SK-N-MC (cell line): ENCODE results near the gene C12orf43.

Source experiments
- DNase-seq: peaks from one replicate; pipeline ENCODE4 v3.0.0-alpha.2; 2011; ENCODE audit warnings: low read depth, low spot score
- H3K27ac ChIP-seq: fragments of 200-600 bp; sonication (generic); 2 replicates; pipeline ENCODE4 v1.5.1; 2016; ENCODE audit warnings: mixed run types
- H3K36me3 ChIP-seq: fragments of 200-600 bp; sonication (generic); 2 replicates; pipeline ENCODE4 v1.6.1; 2017; ENCODE audit warnings: antibody characterized with exemption, low read length, mixed read lengths; ENCODE audit not compliant: insufficient read depth
- H3K4me3 ChIP-seq: fragments of 200-600 bp; sonication (generic); 2 replicates; pipeline ENCODE4 v1.5.1; 2016
- H3K9ac ChIP-seq: fragments of 200-600 bp; sonication (generic); 2 replicates; pipeline ENCODE4 v1.8.0; 2017; ENCODE audit warnings: mixed run types, mixed read lengths; ENCODE audit not compliant: insufficient read length
- H3K9me3 ChIP-seq: fragments of 200-600 bp; sonication (generic); 2 replicates; pipeline ENCODE4 v1.6.1; 2017; ENCODE audit warnings: low read depth, mild to moderate bottlenecking, antibody characterized with exemption, low read length, moderate library complexity, mixed read lengths
- EZH2 ChIP-seq: fragments of 200-600 bp; sonication (generic); IDR thresholded peaks from one replicate; pipeline ENCODE4 v1.6.1; 2017; ENCODE audit warnings: antibody characterized with exemption
- FOXP2 ChIP-seq: optimal IDR thresholded peaks from 2 replicates; pipeline ENCODE3; 2011; ENCODE audit warnings: mild to moderate bottlenecking, moderate library complexity; ENCODE audit not compliant: insufficient read depth; ENCODE audit errors: extremely low read length, control extremely low read depth
- POLR2AphosphoS5 ChIP-seq: IDR thresholded peaks from 2 replicates; pipeline ENCODE4 v1.6.1; 2012; ENCODE audit warnings: mild to moderate bottlenecking, low read depth, low read length, borderline replicate concordance

The C12orf43 gene

GRCh38 chr12:121022713-121023112 lies 6.4 kb upstream of the C12orf43 start:
- DNase-seq: no peak
- H3K9me3 ChIP-seq: no peaks in the 10 kb centered on the region

GRCh38 chr12:121021754-121022153 lies 5.5 kb upstream of the C12orf43 start:
- Histone ChIP-seq H3K9ac (no peak overlapping the region), H3K9me3 (no peaks in the 10 kb centered on the region), H3K4me3 (no peak overlapping the region), H3K27ac (no peak overlapping the region), H3K36me3 (no peaks in the 10 kb centered on the region)
- TF ChIP-seq EZH2: no peak
- TF ChIP-seq FOXP2: no peak
- no peak for TF ChIP-seq POLR2AphosphoS5
- DNase-seq: no peak

More at GRCh38 chr12:121022713-121023112, 6.4 kb upstream of the C12orf43 start:
- TF ChIP-seq EZH2 (no peak), POLR2AphosphoS5 (no peak), FOXP2 (no peak)
- H3K9ac ChIP-seq: no peak overlapping the region
- no peak overlapping the region for H3K4me3 ChIP-seq
- H3K27ac ChIP-seq: no peak overlapping the region
- no peaks in the 10 kb centered on the region for H3K36me3 ChIP-seq

- Histone ChIP-seq H3K4me3 (no peak overlapping the region), H3K36me3 (no peaks in the 10 kb centered on the region), H3K9ac (no peak overlapping the region), H3K27ac (no peak overlapping the region), H3K9me3 (no peaks in the 10 kb centered on the region)
- no peak for TF ChIP-seq POLR2AphosphoS5
- TF ChIP-seq FOXP2: no peak
- TF ChIP-seq EZH2: no peak
- no peak for DNase-seq
These were observed 2.8 kb upstream of the C12orf43 start for GRCh38 chr12:121018860-121019617.

- H3K9me3 ChIP-seq: no peaks in the 10 kb centered on the region
- TF ChIP-seq POLR2AphosphoS5 (no peak), EZH2 (no peak), FOXP2 (no peak)
These were observed 1.7 kb upstream of the C12orf43 start for GRCh38 chr12:121017966-121018491.

GRCh38 chr12:121013715-121014114 lies 2.6 kb downstream of the C12orf43 start:
- H3K27ac ChIP-seq: no peak overlapping the region
- no peak for TF ChIP-seq EZH2
- TF ChIP-seq POLR2AphosphoS5: no peak
- TF ChIP-seq FOXP2: no peak
- H3K9me3 ChIP-seq: no peaks in the 10 kb centered on the region
- no peak for DNase-seq
- no peak overlapping the region for H3K4me3 ChIP-seq
- H3K36me3 ChIP-seq: peaks cover 23% of the 10 kb centered on the region
- H3K9ac ChIP-seq: no peak overlapping the region

More at GRCh38 chr12:121017966-121018491, 1.7 kb upstream of the C12orf43 start:
- Histone ChIP-seq H3K4me3 (no peak overlapping the region), H3K36me3 (peaks cover under 1% of the 10 kb centered on the region; the same call in 1 of the 2 replicates), H3K27ac (no peak overlapping the region), H3K9ac (no peak overlapping the region)
- DNase-seq: no peak

- no peak for DNase-seq
- Histone ChIP-seq H3K9me3 (no peaks in the 10 kb centered on the region), H3K27ac (no peak overlapping the region), H3K9ac (no peak overlapping the region), H3K4me3 (no peak overlapping the region), H3K36me3 (peaks cover 31% of the 10 kb centered on the region)
- TF ChIP-seq EZH2 (no peak), FOXP2 (no peak), POLR2AphosphoS5 (no peak)
These were observed 4.5 kb downstream of the C12orf43 start for GRCh38 chr12:121011820-121012219.

GRCh38 chr12:121010860-121011259 lies 5.4 kb downstream of the C12orf43 start:
- H3K36me3 ChIP-seq: peaks cover 31% of the 10 kb centered on the region
- no peak overlapping the region for H3K9ac ChIP-seq
- H3K9me3 ChIP-seq: no peaks in the 10 kb centered on the region
- H3K27ac ChIP-seq: no peak overlapping the region
- no peak for TF ChIP-seq POLR2AphosphoS5
- TF ChIP-seq FOXP2: no peak
- DNase-seq: no peak
- H3K4me3 ChIP-seq: no peak overlapping the region

- Histone ChIP-seq H3K27ac (no peak overlapping the region), H3K4me3 (no peak overlapping the region), H3K9me3 (no peaks in the 10 kb centered on the region), H3K9ac (no peak overlapping the region), H3K36me3 (peaks cover 32% of the 10 kb centered on the region)
- DNase-seq: no peak
- no peak for TF ChIP-seq POLR2AphosphoS5
- TF ChIP-seq EZH2: no peak
- no peak for TF ChIP-seq FOXP2
These were observed 6.5 kb downstream of the C12orf43 start for GRCh38 chr12:121009741-121010140.
